GM12874 (cell line): ENCODE results near the gene COP1.

ENCODE experiments used
- CTCF ChIP-seq: IDR thresholded peaks from 2 replicates; pipeline ENCODE4 v1.5.1; 2011; ENCODE audit warnings: low read depth, mild to moderate bottlenecking, control low read depth, low read length, moderate library complexity; ENCODE audit not compliant: insufficient read depth

The COP1 gene

GRCh38 chr1:175935566-175936115 is 271.4 kb downstream of the COP1 start:
- no peak for TF ChIP-seq CTCF

DNA sequence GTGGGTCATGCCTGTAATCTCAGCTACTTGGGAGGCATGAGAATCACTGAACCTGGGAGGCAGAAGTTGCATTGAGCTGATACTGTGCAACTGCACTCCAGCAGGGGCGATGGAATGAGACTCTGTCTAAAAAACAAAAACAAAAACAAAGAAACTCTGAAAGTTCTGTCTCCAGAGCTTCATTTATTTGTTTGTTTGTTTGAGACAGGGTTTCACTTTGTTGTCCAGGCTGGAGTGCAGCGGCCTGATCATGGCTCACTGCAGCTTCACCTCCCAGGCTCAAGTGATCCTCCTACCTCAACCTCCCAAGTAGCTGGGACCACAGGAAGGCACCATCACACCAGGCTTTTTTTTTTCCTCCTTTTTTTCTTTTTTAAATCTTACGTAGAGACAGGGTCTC is 271.9 kb downstream of the COP1 start:
- no peak for TF ChIP-seq CTCF

- TF ChIP-seq CTCF = no peak
Measured at GRCh38 chr1:175933801-175934200, 273.3 kb downstream of the COP1 start.

GRCh38 chr1:175927944-175928343 is 279.1 kb downstream of the COP1 start:
- no peak for TF ChIP-seq CTCF

DNA sequence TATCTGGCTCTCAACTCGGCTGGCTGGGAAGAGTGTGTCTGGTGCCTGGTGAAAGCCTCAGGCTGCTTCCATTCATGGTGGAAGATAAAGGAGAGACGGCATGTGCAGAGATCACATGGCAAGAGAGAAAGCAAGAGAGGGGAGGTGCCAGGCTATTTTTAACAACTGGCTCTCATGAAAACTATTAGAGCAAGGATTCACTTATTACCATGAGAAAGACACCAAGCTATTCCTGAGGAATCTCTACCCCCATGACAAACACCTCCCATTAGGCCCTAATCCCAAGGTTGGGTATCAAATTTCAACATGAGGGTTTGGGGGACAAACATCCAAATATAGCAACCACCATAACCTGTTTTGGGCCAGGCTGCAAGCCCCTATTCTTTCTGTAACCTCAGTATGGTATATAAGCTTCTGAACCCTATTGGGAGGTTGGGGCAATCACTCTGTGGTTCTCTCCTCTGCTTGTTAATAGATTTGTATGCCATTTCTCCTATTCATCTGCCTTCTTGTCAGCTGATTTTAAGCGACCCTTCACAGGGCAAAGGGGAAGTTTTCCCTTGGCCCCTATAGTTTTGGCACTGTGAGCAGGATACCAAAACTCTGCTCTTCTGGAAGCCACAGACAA is 284.7 kb downstream of the COP1 start:
- TF ChIP-seq CTCF = no peak

DNA sequence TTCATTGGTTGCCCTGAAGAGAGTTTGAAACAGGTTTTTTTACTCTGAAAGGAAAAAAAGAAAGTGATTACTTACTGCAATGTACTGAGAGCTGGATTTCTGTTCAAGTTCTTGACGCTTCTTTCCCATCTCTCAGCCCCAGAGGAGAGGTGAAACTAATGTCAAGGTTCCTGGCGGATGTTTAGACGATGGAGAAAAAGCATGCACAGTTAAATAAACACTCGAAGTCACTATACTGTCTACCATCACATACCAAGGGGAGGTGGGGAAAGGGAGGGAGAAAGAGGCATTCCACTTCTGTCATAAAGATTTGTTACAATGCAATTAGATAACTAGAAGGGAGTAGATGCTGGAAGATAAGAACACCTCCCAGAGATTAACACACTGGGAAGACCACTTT is 286.7 kb downstream of the COP1 start:
- TF ChIP-seq CTCF = no peak

DNA sequence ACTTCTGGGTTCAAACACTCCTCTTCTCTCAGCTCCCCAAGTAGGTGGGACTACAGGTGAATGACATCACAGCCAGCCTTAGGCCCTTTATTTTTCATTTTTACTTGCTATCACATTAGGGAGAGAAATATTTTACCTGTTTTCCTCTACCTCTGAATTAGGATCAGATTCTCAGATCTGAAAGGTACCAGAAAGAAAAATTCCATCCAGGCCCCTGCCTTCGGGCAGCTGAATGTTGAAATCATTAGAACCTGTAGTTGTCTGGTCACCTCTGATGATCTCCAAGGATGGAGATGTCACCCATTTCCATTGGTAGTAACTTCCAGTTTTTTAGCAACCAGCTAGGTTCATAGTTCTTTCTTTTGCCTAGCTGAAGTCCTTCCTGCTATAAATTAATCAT is 288.1 kb downstream of the COP1 start:
- TF ChIP-seq CTCF = no peak

- no peak for TF ChIP-seq CTCF
Measured at GRCh38 chr1:175918364-175918801, 288.7 kb downstream of the COP1 start.
